Measurements from ENCODE around the gene GRIP2.

GRCh38 chr3:14508505-14508819 lies 31.7 kb downstream of the GRIP2 start:
- no peak for TF ChIP-seq CTCF (IDR thresholded peaks at IDR 0.05; ENCODE audit: insufficient read depth, low read length, poor library complexity, severe bottlenecking)
- no peak for TF ChIP-seq EZH2phosphoT487 (conservative IDR thresholded peaks at IDR 0.05; ENCODE audit: low read length)

All from SU-DHL-6 (cell line).